D721Med (cell line): ENCODE results near the gene SLITRK3.
A peak's percentile ranks its signal among the peaks of the same experiment; 100 is the strongest.

Experiments used
- DNase-seq: peaks from one replicate; pipeline ENCODE4 v3.0.0; 2011; ENCODE audit warnings: low spot score; ENCODE audit not compliant: insufficient read length
- FAIRE-seq: peaks from 2 replicates; lab custom pipeline; 2011; peaks lifted over from hg19 to GRCh38; lab: Jason Lieb, UNC
- TF ChIP-seq, protein P1 (sequence below): IDR thresholded peaks from 2 replicates; pipeline ENCODE4 v1.5.1; 2012; ENCODE audit warnings: mild to moderate bottlenecking, control low read depth; ENCODE audit not compliant: insufficient read depth; ENCODE audit errors: missing control alignments

The SLITRK3 gene

DNA sequence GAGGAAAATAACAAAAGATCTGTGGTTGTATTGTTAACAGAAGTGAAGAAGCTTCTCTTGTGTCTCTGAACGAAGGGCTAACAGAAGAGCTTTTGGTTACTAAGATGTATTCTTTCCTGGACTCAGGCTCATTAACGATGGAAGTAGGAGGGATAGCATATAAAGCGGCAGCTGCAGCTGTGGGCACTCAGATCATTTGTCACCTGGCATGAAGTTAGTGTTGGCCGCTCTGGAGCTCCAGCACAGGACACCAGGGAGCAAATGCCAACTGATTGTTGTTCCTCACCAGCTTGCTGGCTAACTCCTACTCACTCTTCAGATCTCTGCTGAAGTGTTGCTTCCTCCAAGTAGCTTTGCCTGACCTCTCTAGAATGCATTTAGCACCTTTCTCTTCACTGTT, 15.5 kb upstream of the SLITRK3 start:
- DNase-seq (no peak), FAIRE-seq (no peak)
- TF ChIP-seq, protein P1, sequence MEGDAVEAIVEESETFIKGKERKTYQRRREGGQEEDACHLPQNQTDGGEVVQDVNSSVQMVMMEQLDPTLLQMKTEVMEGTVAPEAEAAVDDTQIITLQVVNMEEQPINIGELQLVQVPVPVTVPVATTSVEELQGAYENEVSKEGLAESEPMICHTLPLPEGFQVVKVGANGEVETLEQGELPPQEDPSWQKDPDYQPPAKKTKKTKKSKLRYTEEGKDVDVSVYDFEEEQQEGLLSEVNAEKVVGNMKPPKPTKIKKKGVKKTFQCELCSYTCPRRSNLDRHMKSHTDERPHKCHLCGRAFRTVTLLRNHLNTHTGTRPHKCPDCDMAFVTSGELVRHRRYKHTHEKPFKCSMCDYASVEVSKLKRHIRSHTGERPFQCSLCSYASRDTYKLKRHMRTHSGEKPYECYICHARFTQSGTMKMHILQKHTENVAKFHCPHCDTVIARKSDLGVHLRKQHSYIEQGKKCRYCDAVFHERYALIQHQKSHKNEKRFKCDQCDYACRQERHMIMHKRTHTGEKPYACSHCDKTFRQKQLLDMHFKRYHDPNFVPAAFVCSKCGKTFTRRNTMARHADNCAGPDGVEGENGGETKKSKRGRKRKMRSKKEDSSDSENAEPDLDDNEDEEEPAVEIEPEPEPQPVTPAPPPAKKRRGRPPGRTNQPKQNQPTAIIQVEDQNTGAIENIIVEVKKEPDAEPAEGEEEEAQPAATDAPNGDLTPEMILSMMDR = no peak

DNA sequence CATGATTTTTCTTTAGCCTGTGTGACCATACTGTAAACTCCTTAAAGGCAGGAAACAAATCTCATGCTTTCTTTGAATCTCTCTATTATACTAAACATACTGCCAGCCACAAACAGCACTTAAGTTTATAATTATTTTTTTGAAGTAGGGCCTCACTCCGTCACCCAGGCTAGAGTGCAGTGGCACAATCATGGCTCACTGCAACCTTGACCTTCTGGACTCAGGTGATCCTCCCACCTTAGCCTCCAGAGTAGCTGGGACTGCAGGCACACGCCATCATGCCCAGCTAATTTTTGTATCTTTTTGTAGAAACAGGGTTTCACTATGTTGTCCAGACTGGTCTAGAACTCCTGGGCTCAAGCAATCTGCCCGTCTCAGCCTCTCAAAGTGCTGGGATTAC, 14.5 kb upstream of the SLITRK3 start:
- DNase-seq (no peak), FAIRE-seq (no peak)
- TF ChIP-seq, protein P1 = no peak

DNA sequence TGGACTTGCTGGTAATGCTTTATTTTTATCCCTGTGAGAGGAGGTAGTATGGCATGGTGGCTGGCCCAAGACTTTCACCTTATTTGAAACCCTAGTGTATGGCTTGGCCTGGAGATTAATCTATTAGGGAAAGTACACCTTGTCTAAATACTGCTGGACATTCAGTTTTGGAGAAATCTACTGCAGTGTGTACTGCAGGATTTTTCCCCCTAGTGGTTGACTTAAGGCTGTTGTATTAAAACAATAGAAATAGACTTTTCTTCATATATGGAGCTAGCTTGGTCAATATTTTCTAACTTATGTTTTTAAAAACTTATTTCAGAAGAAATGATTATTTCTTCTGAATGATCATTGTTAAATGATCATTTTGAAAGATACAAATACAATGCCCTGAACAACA, 13.9 kb upstream of the SLITRK3 start:
- FAIRE-seq = no peak
- no peak for DNase-seq
- TF ChIP-seq, protein P1 = peak; percentile 40

DNA sequence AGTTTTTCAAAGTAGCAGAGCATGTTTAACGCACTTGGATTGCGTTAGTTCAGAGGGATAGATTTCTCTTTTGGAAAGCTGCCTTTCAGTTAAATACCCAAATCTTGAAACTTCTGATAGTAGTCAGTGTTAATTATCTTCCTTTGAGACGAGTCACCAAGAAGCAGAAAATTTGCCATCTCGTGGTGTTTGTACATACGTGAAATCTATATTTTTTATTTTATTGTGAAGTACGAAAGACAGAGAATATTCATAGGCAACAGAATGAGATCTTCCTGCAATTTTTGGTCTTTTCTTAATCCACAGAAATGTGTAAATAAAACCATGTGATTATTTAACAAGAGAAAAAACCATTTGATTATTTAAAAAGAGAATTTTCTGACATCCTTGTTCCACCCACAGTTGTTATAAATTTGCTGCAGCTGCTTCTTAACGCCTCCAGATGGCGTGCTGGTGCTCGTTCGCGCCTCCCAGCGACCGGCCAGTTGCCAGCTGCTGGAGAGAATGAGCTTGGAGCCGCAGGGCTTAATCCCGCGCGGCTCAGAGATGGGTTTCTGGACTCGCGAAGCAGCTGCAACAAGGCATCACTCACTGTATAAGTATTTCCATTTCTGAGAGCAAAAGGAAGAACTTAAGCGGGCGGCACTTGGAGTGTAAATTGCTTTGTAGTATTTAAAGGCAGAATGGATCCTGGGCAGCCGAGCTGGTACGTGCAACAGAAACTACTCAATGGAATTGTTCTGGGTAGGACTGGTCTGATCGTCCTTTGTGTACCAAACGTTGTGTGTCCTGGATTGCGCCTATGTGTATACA, 10.5 kb upstream of the SLITRK3 start:
- FAIRE-seq (no peak), DNase-seq (no peak)
- TF ChIP-seq, protein P1 = peak; percentile 98

DNA sequence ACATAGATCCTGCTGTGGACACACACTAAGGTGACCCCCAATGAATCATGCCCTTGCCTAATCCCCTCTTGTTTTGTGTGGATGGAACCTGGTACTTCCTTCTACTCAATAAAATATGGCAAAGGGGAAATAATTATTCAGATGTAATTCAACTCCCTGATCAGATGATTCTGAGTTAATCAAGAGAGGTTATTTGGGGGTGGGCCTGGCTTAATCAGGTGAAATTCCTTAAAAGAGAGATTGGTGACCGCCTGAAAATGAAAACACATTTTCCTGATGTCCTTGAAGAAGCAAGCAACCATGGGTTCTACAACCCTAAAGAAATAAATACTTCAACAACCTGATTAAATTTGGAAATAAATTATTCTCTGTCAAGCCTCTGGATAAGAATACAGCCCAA, 8.3 kb upstream of the SLITRK3 start:
- DNase-seq (no peak), FAIRE-seq (no peak)
- TF ChIP-seq, protein P1 = no peak

DNA sequence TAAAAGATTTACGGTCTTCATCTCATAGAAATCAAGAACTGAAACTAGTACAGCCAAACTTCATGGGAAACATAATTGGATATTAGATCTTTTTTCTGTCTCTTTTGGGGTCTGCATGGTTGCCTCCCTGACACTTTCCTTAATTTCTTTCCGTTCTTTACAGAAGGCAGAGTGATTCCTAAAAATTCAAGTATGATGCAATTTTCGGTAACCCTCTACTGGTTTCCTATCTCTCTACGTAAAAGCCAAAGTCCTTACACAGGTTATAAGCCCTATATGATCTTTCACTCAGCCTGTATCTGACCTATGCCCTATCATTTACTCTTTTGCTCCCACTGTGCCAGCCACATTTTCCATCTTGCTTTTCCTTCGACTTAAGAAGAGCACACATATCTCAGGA, 6.8 kb upstream of the SLITRK3 start:
- TF ChIP-seq, protein P1 = no peak
- DNase-seq (no peak), FAIRE-seq (no peak)

DNA sequence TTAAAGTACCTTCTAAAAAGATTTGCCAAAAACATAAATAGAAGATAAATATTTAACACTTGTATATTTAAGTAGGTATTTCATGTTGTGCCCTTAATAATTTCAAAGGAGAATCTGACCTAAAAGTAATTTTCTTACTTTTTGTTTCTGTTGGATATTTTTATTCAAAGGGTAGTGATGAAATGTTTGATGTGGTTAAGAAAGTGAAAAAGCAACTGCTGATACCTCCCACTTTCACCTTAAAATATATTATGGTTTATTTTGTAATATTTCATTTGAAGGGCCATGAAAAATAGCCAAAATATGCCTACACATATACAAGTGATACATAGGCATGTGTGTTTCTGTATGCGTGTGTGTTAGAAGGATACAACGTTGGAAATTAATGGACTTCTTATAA, 5.8 kb upstream of the SLITRK3 start:
- TF ChIP-seq, protein P1 = no peak
- FAIRE-seq (no peak), DNase-seq (no peak)
